Measurements from ENCODE around the gene NBPF20.
"Not testable (repeated sequence)": the region's sequence is repeated elsewhere in the genome, so short reads cannot be mapped to it uniquely, and the experiment has no call there.

GRCh38 chr1:145453873-145454823, 28.7 kb upstream of the NBPF20 start:
- TF ChIP-seq EP300 (IDR thresholded peaks at IDR 0.05): not testable (repeated sequence)
- TF ChIP-seq, protein P1, sequence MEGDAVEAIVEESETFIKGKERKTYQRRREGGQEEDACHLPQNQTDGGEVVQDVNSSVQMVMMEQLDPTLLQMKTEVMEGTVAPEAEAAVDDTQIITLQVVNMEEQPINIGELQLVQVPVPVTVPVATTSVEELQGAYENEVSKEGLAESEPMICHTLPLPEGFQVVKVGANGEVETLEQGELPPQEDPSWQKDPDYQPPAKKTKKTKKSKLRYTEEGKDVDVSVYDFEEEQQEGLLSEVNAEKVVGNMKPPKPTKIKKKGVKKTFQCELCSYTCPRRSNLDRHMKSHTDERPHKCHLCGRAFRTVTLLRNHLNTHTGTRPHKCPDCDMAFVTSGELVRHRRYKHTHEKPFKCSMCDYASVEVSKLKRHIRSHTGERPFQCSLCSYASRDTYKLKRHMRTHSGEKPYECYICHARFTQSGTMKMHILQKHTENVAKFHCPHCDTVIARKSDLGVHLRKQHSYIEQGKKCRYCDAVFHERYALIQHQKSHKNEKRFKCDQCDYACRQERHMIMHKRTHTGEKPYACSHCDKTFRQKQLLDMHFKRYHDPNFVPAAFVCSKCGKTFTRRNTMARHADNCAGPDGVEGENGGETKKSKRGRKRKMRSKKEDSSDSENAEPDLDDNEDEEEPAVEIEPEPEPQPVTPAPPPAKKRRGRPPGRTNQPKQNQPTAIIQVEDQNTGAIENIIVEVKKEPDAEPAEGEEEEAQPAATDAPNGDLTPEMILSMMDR (IDR thresholded peaks at IDR 0.05): not testable (repeated sequence)
